GM08714 (cell line): Measurements from ENCODE around the gene PEX26.
"Not testable (repeated sequence)": the region's sequence is repeated elsewhere in the genome, so short reads cannot be mapped to it uniquely, and the experiment has no call there.

Experiments used
- H3K4me3 ChIP-seq: fragments of 200-500 bp; sonication (Bioruptor generic); 2 replicates; pipeline ENCODE4 v1.5.1; 2014; ENCODE audit warnings: mild to moderate bottlenecking, low read length, inconsistent platforms
- ZNF274 ChIP-seq: IDR thresholded peaks from 2 replicates; pipeline ENCODE4 v1.6.1; 2012; ENCODE audit warnings: mild to moderate bottlenecking, low read depth, low read length

PEX26 gene

GRCh38 chr22:18091478-18091877 lies 13.7 kb downstream of the PEX26 start:
- TF ChIP-seq ZNF274 = no peak
- no peak overlapping the region for H3K4me3 ChIP-seq

GRCh38 chr22:18091916-18092526 lies 14.2 kb downstream of the PEX26 start:
- TF ChIP-seq ZNF274 = no peak
- H3K4me3 ChIP-seq = no peak overlapping the region

GRCh38 chr22:18093661-18094060 lies 15.9 kb downstream of the PEX26 start:
- TF ChIP-seq ZNF274 = no peak
- no peak overlapping the region for H3K4me3 ChIP-seq

GRCh38 chr22:18095101-18095805 lies 17.5 kb downstream of the PEX26 start:
- H3K4me3 ChIP-seq = no peak overlapping the region
- no peak for TF ChIP-seq ZNF274

GRCh38 chr22:18096823-18097222 lies 19.0 kb downstream of the PEX26 start:
- TF ChIP-seq ZNF274 = no peak
- H3K4me3 ChIP-seq = no peak overlapping the region

- H3K4me3 ChIP-seq = no peak overlapping the region
These were observed 23.0 kb downstream of the PEX26 start for GRCh38 chr22:18100781-18101180.

GRCh38 chr22:18101536-18101935 lies 23.7 kb downstream of the PEX26 start:
- H3K4me3 ChIP-seq = no peak overlapping the region
- TF ChIP-seq ZNF274 = no peak

More at GRCh38 chr22:18100781-18101180, 23.0 kb downstream of the PEX26 start:
- no peak for TF ChIP-seq ZNF274

GRCh38 chr22:18103527-18104269 lies 25.9 kb downstream of the PEX26 start:
- no peak for TF ChIP-seq ZNF274
- H3K4me3 ChIP-seq = no peak overlapping the region

- no peak for TF ChIP-seq ZNF274
These were observed 26.8 kb downstream of the PEX26 start for GRCh38 chr22:18104566-18104965.

GRCh38 chr22:18105981-18106380 lies 28.2 kb downstream of the PEX26 start:
- H3K4me3 ChIP-seq = not testable (repeated sequence)

More at GRCh38 chr22:18104566-18104965, 26.8 kb downstream of the PEX26 start:
- no peak overlapping the region for H3K4me3 ChIP-seq

GRCh38 chr22:18106550-18107341 lies 29.0 kb downstream of the PEX26 start:
- H3K4me3 ChIP-seq = not testable (repeated sequence)

GRCh38 chr22:18108187-18108586 lies 30.4 kb downstream of the PEX26 start:
- TF ChIP-seq ZNF274 = no peak
- H3K4me3 ChIP-seq = no peak overlapping the region

- TF ChIP-seq ZNF274 = no peak
- peak overlapping the region; percentile 55; the same call in 1 of the 2 replicates for H3K4me3 ChIP-seq
These were observed 31.8 kb downstream of the PEX26 start for GRCh38 chr22:18109410-18110193.
